LNCAP (cell line): ENCODE results near the gene PRND.

Experiments used
- TF ChIP-seq, protein P1 (sequence below): fragments of 450-650 bp; IDR thresholded peaks from 2 replicates; pipeline ENCODE4 v1.5.1; 2017; ENCODE audit warnings: mild to moderate bottlenecking

PRND gene

DNA sequence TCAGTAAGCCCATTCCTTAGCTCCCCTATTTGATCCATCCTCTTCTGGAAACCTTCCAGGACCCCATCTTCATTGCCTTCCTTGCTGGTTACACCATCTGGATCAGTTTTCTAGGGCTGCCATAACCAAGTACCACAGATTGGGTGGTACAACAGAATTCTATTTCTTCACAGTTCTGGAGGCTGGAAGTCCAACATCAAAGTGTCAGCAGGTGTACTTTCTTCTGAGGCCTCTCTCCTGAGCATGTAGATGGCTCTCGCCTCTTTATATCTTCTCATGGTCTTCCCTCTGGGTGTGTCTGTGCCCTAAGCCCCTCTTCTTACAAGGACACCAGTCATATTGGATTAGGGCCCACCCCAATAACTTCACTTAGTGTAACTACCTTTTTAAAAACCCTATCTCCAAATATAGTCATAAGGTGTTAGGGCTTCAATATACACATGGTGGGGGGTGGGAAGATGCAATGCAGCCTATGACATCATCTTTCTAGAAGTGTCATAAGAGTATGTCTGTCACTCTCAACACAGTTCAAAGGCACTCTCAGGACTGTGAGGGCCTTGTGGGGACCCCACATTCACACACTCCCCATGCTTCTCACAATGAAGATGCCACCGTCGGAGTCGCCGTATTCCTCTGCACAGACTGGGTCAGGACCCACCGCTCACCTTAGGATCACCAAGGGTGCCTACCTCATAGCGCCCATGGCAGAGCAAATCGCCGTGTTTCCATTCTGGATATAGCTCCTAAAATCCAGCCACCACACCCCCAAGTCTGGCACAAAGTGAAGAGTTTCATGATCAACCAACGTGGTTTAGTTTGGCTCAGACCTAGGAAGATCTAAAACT is 12.2 kb upstream of the PRND start:
- TF ChIP-seq, protein P1, sequence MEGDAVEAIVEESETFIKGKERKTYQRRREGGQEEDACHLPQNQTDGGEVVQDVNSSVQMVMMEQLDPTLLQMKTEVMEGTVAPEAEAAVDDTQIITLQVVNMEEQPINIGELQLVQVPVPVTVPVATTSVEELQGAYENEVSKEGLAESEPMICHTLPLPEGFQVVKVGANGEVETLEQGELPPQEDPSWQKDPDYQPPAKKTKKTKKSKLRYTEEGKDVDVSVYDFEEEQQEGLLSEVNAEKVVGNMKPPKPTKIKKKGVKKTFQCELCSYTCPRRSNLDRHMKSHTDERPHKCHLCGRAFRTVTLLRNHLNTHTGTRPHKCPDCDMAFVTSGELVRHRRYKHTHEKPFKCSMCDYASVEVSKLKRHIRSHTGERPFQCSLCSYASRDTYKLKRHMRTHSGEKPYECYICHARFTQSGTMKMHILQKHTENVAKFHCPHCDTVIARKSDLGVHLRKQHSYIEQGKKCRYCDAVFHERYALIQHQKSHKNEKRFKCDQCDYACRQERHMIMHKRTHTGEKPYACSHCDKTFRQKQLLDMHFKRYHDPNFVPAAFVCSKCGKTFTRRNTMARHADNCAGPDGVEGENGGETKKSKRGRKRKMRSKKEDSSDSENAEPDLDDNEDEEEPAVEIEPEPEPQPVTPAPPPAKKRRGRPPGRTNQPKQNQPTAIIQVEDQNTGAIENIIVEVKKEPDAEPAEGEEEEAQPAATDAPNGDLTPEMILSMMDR = no peak

DNA sequence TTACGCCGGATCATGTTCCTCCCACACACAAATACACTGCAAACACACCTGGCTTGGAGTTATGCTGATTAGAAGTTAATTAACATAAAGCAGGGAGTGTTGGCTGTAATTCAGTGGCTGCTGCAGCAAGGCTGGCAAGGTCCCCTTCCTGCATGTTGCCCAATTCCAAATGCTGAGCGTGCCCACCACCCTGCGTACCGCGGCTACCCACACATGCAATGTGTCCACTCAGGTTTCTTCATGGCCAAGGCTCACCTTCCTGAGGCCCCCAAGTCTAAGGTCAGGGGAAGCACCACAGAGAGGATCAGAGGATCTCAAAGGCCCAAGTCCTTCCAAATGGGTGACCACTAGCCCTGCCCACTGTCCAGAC is 11.6 kb upstream of the PRND start:
- TF ChIP-seq, protein P1 = no peak

DNA sequence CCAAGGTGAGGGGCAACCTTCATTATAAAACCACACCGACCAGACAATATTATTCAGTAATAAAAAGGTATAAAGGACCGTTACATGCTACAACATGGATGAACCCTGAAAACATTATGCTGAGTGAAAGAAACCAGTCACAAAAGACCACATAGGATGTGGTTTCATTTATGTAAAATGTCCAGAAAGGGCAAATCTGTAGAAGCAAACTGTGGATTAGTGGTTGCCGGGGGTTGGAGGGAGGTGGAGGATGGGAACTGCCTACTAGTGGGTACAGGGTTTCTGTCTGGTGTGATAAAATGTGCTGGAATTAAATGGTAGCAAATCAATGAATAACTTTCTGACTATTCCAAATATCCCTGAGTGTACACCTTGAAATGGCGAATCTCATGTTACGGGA is 10.2 kb upstream of the PRND start:
- TF ChIP-seq, protein P1 = no peak

DNA sequence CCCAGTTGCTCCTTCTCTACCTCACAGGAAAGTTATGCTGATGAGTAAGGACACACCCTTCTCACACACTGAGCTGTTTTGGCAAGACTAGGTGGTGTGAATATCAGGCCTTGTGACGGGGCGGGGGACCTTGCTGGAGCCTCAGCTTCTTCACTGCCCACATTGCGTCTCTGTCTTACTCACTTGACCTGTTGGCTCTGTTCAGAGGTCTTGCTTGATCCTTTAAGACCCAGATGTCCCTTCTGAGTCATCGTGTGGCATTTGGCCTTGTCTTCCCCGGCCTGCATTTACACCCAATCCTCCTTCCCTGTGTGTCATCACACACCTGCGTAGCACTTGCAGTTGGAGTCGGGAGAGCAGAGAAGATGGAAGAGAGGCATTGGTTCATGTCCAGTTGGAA is 8.3 kb upstream of the PRND start:
- TF ChIP-seq, protein P1 = no peak

DNA sequence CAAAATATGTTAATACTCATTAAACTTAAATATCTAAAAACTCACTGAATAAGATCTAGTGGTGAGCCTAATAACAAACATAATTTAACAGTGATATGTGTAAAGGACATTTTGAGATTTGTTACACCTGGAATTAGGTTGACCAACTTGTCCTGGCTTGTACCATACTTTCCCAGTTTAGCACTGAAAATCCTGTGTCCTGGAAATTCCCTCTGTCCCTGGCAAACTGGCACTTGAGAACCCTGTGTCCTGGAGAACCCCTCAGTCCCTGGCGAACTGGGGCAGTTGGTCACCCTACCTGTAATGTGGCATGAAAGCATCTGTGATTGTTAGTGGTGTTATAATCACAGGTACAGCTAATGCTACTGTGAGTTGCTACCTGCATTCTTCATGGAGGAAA is 6.9 kb upstream of the PRND start:
- TF ChIP-seq, protein P1 = no peak

DNA sequence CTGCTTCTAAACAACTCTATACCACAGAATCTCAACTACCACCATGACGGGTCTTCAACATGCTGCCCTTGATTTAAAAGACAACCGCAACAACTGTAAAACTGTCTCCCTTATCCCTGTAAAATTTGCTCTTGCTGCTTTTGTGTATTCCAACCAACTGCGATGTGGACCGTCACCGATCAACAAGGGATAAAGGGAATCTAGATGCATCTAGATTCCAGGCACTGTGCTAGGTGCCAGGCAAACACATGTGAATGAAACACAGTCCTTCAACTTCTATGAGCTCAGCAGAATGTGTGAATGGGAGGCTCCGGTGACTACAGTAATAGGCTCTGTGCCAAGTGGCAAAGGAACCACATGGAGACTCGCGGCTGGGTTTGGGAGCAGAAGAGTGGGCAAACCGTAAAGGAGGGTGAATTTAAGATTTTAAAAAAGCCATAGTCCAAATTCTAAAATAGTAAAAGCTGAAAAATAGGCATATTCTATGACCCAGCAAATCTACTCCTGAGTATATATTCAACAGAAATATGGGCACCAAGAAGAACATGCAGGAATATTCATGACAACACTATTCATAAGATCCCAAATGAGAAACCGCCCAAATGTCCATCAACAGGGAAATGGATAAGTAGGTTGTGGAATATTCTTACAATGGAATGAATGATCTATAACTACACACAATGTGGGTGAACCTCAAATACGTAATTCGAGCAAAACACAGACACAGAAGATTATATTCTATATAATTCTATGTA is 3.7 kb upstream of the PRND start:
- TF ChIP-seq, protein P1 = no peak

DNA sequence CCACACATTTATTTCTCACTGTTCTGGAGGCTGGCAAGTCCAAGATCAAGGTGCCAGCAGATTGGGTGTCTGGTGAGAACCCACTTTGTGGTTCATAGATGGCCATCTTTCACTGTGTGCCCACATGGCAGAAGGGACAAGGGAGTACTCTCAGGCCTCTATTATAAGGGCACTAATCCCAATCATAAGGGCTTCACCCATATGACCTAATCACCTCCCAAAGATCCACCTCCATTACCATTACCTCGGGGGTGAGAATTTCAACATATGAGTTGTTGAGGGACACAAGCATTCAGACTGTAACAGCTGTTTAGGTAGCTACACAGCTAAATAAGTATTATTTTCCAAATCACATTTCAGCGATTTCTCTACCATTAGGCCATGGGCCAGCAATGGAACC is 2.5 kb upstream of the PRND start:
- TF ChIP-seq, protein P1 = no peak
